Stimulated activated CD4-positive, alpha-beta T cell treated with anti-CD3 and anti-CD28 coated beads, Interleukin-12 subunit alpha, Interleukin-12 subunit beta, amount 100 ng/mL, for 4 hours (primary cell): ENCODE data around the gene ZNF69.
"Not testable (repeated sequence)": the region's sequence is repeated elsewhere in the genome, so short reads cannot be mapped to it uniquely, and the experiment has no call there.

Source experiments
- DNase-seq: peaks from one replicate; pipeline ENCODE4 v3.0.0-alpha.2; 2020

ZNF69 gene

DNA sequence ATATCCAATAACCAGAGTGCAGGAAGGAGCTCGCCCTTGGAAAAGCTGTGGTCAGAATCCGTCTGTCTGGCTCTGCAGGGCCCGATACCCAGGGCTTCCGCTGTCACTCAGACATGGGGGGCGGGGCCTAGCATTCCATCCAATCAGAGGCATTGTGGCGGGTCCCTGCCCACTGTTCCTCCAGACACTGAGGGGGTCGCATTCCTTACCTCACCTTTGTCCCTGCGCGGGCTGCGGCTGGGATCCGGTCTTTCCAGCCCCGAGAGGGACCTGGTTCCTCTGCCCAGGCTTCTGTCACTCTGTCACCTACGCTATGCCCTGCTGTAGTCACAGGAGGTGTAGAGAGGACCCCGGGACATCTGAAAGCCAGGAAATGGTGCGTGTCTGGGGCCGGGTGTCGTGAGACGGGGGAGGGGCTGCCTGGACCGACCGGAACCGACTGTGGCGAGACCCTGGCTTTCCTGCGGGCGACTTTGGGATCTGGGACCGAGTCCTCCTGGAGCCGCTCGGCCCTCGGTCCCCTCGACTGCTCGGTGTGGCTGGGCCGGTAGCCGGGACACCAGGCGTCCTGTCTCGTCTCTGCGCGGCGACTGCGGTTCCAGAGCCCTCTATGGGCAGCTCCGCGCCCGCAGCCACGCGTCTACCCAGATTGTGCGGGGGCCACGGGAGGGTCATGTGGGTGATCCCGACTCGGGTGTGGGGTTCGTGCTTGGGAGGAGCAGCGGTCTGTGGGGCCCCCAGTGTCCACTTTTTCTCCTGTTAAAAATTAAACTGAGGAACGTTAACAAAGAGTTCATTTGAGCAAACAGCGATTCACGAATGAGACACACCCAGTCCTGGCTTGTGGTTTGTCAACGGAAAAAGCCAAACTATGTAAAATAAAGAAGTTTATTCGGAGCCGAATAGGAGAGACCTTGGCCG lies at the start of gene ZNF69:
Gene ZNF69, plus strand, starts transcription at position 172 of the 921 bp plus-strand sequence. Its CDS starts 142 bp downstream, at position 314.
- DNase-seq = peak; percentile 63

DNA sequence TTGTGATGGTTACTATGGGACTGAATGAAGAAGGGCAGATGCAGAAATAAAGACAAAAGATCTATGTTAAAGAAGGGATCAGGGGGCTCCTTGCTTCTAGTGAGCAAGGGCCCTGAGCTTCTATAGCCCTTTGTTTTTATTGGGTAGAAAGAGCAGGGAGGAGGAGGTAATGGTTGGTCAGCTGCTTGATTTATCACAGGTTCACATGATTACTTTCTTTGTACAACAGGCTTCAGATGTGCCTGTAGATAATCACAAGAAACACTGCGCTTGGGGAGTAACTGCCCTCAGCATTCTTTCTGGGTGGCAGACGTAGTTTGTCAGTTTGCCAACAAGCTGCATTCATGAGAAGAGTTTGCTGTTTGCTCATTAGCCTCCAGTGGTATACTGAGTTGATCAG lies 43.9 kb upstream of the ZNF69 start:
- no peak for DNase-seq

DNA sequence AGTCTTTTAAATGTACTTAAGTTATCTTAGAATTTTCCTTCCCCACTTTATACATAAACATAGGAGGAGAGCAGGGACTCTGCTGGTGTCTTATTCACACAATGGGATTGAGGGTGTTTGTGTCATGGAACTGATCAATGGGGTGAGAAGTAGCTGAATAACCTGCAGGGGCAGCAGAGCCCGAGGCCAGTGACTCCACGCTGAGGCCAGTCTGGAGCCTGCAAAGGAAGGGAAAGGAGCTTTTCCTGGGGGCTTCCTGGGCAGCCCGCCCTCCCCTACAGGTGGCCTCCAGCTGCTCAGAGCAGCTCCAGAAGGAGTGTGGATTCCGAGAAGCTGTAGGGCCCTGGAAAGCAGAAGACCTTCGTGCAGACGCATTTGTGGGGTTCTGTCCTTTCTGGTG lies 40.0 kb upstream of the ZNF69 start:
- DNase-seq = not testable (repeated sequence)

DNA sequence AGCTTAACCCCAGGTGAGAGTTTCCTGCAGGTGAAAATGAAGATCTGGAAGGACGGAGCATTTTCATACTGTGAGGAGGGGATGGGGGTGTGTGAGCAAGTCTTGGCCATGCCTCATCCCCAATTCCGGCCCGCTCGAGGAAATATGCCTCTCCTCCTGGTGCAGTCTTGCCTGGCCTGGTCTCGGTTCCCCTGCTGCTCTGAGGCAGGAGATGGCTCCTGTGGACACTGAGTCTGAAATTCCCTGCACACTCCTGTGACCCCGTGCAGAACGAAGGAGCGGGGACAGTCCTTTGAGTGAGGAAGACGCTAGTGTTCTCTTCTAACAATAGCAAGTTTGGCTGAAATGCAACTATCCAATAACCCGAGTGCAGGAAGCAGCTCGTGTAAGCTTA lies 39.4 kb upstream of the ZNF69 start:
- no peak for DNase-seq

DNA sequence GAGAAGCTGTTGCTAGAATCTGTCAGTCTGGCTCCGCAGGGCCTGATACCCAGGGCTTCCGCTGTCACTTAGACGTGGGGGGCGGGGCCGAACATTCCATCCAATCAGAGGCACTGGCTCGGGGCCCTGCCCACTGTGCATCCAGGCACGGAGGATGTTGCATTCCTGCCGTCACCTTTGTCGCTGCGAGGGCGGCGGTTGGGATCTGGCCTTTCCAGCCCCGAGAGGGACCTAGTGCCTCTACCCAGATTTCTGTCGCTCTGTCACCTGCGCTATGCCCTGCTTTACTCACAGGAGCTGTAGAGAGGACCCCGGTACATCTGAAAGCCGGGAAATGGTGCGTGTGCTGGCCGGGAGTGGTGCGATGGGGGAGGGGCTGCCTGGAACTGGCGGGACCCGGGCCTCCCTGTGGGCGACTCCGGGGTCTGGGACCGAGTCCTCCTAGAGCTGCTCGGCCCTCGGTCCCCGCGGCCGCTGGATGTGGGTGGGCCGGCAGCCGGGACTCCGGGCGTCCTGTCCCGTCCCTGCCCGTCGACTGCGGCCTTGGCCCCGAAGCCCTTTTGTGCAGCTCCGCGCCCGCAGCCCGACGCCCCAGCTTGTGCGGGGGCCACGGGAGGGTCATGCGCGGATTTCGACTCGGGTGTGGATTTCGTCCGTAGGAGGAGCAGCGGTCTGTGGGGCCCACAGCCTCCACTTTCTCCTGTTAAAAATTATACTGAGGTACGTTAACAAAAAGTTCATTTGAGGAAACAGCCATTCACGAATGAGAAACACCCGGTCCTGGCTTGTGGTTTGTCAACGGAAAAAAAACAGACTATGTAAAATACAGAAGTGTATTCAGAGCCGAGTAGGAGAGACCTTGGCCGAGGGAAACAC lies 38.8 kb upstream of the ZNF69 start, which contains the start of gene ZNF439:
Gene ZNF439, plus strand, starts transcription at position 133 of the 876 bp plus-strand sequence. Its CDS starts 142 bp downstream, at position 275.
- peak; percentile 87 for DNase-seq

DNA sequence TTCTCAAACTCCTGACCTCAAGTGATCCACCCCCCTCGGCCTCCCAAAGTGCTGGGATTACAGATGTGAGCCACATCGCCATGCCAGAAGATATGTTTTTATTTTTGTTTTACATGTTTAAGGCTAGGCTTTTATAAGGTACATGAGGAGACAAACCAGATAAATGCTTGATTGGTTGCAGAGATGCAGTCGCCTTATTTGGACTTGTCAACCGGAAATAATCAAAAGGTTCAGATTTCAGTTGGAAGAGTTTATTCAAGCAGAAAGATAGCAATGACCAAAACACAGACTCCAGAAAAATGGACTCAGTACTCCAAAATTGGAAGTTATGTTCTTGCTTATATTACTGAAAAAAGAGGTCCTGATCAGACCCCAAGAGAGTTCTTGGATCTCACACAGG lies 37.3 kb upstream of the ZNF69 start:
- DNase-seq = not testable (repeated sequence)

DNA sequence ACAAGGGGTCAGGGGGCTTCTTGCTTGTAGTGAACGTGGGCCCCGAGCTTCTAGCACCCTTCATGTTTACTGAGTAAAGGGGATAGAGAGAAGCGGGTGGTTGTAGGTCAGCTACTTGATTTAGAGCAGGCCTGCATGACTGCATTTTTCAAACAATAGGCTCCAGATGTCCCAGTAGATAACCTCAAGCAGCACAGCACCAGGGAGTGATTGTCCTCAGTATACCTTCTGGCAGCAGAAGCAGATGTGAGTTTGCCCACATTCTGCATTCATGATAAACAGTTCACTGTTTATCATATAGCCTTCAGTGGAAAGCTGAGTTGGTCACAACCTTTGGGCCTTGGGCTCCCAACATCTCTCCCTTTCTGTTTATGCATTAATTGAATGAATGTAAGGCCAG lies 34.2 kb upstream of the ZNF69 start:
- no peak for DNase-seq

DNA sequence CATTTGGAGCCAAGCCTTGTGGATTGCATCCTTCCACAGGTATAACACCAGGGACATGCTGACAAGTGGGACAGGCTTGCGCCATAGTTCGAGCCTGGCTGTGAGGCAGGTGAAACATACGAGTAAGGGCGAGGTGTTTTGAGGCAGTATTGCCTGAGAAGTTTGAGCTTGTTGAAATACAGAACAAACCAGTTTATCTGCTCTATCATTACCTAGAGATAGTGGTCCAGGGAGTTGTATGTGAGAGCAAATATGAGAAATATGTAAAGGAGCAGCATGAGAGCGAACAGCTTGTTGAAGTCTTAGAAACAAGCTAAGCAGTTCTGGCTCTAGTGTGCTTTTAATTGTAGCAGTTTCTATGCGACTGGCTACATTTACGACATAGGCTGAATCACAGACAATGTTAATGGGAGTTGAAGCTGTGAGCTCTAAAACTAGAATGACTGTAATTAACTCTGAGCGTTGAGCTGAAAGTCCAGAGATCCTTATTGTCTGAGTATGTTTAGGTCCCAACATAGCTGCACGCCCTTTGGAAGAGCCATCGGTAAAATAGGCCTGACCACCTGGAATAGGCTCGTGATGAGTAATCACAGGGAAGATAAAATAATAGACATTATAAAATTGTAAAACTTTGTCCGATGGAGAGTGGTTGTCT lies 30.9 kb upstream of the ZNF69 start:
- DNase-seq = no peak

DNA sequence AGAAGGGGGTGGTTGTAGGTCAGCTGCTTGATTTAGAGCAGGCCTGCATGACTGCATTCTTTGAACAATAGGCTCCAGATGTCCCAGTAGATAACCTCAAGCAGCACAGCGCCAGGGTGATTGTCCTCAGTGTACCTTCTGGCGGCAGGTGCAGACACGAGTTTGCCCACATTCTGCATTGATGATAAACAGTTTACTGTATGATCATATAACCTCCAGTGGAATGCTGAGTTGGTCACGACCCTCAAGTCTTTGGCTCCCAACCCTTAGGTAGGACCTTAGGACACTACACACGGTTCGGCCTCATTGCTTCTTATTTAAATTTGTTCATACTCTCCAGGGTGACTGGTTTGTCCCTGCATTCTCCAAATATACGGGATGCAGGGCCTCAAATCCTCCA lies 26.9 kb upstream of the ZNF69 start:
- DNase-seq = no peak

DNA sequence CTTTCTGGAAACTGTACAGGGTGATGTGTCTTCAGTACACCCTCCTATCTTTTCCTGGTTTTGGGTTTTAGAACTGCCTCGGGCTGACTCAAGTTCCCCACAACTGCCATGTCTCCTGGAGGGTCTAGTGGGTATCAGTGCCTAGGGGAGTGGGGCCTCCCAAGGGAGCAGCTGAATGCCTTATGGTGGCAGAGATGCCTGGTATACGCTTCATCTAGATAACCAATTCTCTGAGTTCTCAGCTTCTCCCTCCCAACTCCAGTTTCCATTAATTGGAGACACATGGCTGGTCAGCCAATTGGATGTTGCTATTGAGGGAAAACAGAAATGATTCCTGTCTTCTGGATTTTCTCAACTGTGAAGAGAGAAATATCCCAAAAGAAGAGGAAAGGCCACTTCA lies 26.3 kb upstream of the ZNF69 start:
- no peak for DNase-seq

DNA sequence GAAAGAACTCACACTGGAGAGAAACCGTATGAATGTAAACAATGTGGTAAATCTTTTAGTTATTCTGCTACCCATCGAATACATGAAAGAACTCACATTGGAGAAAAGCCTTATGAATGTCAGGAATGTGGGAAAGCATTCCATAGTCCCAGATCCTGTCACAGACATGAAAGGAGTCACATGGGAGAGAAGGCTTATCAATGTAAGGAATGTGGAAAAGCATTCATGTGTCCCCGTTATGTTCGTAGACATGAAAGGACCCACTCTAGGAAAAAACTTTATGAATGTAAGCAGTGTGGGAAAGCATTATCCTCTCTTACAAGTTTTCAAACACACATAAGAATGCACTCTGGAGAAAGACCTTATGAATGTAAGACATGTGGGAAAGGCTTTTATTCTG lies 19.8 kb upstream of the ZNF69 start:
- DNase-seq = not testable (repeated sequence)

DNA sequence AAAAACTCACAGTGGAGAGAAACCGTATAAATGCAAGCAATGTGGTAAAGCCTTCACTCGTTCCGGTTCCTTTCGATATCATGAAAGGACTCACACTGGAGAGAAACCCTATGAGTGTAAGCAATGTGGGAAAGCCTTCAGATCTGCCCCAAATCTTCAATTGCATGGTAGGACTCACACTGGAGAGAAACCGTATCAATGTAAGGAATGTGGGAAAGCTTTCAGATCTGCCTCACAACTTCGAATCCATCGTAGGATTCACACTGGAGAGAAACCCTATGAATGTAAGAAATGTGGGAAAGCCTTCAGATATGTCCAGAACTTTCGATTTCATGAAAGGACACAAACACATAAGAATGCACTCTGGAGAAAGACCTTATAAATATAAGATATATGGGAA lies 19.4 kb upstream of the ZNF69 start:
- no peak for DNase-seq

DNA sequence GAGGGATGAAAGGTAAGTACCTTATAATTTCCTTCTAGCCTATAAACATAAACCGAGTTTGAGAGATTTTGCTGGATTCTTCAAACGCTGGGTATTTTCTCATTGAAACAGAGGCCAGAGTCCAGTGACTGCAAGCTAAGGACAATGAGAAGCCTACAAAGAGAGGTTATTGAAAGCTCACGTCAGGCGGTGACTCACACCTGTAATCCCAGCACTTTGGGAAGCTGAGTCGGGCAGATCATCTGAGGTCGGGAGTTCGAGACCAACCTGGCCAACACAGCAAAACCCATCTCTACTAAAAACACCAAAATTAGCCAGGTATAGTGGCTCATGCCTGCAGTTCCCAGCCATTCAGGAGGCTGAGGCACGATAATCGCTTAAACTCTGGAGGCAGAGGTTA lies 15.0 kb upstream of the ZNF69 start:
- no peak for DNase-seq

DNA sequence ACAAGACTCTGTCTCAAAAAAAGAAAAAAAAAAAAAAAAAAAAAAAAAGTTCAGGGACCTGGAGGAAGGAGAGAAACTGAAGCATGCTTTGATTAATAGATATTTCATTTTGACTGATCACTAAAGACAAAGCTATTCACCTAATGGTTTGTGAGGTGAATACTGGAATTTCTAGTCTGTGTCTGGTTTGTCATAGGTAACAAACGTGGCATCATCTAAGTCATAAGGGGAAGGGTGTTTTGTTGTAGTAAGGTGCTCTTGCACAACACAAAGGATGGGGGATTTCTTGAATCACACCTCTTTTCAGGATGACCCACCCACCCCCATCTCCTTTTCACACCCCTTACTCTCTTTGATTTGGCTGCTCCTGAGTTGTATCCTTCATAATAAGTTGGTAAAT lies 13.8 kb upstream of the ZNF69 start:
- DNase-seq = no peak

DNA sequence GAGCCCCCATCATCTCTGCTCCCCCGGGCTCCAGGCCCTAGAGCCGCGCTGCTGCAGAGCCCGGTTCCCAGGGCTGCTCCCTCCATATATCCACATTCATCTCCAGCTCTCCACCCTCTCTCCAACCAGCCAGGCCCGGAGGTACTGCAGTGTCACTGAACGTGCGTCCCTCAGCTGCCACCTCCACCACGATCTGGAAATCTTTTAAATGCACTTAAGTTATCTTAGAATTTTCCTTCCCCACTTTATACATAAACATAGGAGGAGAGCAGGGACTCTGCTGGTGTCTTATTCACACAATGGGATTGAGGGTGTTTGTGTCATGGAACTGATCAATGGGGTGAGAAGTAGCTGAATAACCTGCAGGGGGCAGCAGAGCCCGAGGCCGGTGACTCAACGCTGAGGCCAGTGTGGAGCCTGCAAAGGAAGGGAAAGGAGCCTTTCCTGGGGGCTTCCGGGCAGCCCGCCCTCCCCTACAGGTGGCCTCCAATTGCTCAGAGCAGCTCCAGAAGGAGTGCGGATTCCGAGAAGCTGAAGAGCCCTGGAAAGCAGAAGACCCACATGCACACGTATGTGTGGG lies 7.8 kb upstream of the ZNF69 start:
- peak; percentile 34 for DNase-seq

DNA sequence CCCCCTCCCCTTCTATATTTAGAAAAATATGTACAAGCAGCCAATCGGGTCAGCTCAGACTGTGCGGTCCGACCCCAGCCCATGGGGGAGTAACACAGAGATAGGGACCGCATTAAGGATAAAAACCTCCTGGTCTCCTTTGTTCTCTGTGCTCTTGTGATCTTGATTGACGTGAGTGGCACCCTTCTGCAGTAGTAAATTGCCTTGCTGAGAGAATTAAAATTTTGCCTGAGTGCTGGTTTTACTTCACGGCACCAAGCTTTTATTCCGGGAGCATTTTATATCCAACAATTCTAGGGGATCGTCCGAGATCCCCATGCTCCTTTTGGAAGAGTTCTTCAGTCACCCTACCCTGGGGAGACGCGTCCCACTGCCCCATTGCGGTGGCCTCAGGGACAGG lies 7.0 kb upstream of the ZNF69 start:
- no peak for DNase-seq

DNA sequence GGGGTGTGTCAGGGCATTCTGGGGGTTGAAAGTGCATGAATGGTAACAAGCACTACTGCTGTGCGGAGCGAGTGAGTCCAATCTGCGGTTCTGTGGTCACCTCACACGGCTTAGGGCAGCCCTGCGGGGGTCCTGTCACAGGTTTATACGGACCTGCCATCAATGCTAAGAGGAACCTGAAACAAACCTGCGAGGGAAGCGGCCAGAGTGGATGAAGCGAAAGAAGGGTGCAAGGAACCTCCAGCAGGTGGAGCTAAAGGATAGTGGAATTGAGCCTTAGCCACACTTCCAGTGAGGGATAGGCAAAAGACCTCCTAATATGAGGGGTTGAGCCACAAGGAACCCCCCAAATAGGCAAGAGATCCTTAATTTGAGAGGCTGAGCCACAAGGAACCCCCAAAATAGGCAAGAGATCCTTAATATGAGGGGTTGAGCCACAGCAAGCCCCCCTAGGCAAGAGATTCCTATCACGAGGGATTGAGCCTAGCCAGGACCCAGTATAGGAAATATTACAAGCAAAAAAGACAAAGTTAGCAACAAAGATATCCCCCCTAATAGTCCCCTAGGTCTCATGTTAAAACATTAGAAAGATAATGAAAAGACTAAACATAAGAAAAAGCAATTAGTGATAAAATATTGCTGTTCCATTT lies 6.3 kb upstream of the ZNF69 start:
- DNase-seq = peak; percentile 36

DNA sequence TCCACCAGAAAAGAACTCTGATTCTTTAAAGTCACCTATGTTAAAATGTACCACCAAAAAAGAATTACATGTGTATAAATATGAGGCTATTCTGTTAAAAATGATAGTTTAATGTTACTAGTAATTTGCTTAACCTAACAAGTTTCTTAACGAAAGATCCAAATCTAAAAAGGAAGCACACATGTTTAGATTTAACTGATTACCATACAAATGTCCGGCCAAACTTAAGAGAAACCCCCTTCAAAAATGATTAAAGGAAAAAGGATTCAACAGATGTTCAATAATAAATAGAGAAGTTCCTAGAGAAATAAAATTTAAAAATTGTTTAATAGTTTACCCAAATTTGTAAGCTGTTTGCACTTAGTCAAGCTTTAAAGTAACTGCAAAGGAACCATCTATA lies 5.0 kb upstream of the ZNF69 start:
- DNase-seq = no peak

DNA sequence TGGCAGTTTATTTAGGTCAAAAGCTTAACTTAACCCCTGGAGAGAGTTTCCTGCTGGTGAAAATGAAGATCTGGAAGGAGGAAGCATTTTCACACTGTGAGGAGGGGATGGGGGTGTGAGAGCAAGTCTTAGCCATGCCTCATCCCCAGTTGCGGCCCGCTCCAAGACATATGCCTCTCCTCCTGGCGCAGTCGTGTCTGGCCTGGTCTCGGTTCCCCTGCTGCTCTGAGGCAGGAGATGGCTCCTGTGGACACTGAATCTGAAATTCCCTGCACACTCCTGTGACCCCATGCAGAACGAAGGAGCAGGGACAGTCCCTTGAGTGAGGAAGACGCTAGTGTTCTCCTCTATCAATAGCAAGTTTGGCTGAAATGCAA lies 360 bp upstream of the ZNF69 start:
- DNase-seq = no peak

DNA sequence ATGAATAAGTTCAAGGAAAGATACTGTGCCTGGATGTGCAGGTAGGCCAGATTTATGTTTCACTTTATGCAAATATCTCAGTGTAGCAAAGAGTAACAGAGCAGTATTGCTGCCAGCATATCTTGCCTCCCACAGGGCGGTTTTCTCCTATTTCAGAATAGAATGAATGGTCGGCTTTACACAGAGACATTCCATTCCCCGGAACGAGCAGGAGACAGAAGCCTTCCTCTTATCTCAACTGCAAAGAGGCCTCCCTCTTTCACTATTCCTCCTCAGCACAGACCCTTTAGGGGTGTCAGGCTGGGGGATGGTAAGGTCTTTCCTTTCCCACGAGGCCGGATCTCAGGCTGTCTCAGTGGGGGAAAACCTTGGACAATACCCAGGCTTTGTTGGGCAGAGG lies 2.3 kb downstream of the ZNF69 start:
- not testable (repeated sequence) for DNase-seq

DNA sequence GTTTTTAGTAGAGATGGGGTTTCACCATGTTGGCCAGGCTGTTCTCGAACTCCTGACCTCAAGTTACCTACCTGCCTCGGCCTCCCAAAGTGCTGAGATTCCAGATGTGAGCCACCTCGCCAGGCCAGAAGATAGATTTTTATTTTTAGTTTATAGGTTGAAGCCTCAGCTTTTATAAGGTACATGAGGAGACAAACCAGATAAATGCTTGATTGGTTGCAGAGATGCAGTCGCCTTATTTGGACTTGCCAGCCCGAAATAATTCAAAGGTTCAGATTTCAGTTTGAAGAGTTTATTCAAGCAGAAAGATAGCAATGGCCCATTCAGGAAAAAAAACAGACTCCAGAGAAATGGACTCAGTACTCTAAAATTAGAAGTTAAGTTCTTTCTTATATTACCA lies 3.1 kb downstream of the ZNF69 start:
- DNase-seq = no peak

DNA sequence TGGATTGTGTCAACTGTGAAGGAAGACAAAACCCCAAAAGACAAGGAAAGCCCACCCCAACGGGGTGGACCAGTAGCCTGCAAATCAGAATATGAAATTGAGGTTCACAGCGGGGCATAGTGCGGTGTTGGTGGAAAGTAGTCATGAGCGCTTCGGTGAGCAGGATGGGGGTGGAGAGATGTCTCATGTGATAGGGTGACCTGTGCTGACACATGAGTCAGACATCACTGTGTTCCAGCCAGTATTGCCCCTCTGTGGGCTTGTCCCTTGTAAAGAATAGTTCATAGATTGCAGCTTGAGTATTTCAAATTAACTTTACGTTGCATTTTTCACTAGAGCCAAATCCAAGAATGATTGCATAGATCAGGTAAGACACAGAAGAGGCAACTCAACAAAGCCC lies 7.3 kb downstream of the ZNF69 start:
- DNase-seq = no peak
